Mesendoderm (in vitro differentiated cells): Measurements from ENCODE around the gene MID2.
"Not testable (repeated sequence)": the region's sequence is repeated elsewhere in the genome, so short reads cannot be mapped to it uniquely, and the experiment has no call there.

Experiments
- DNase-seq: peaks from one replicate; pipeline ENCODE4 v3.0.0; 2013
- H2AK5ac ChIP-seq: 2 replicates; pipeline ENCODE4 v1.6.1; 2013; ENCODE audit warnings: low read length, inconsistent platforms
- H2BK120ac ChIP-seq: 2 replicates; pipeline ENCODE4 v1.6.1; 2013; ENCODE audit warnings: low read depth, mild to moderate bottlenecking, low read length, moderate library complexity, mixed read lengths
- H2BK15ac ChIP-seq: replicated peaks from 2 replicates; pipeline ENCODE4 v1.6.1; 2013; ENCODE audit warnings: low read depth, mild to moderate bottlenecking, moderate library complexity
- H2BK5ac ChIP-seq: 2 replicates; pipeline ENCODE4 v1.6.1; 2013; ENCODE audit warnings: low read length, inconsistent platforms
- H3K18ac ChIP-seq: 2 replicates; pipeline ENCODE4 v1.6.1; 2013; ENCODE audit warnings: mild to moderate bottlenecking, low read length, mixed read lengths
- H3K23ac ChIP-seq: one replicate; pipeline ENCODE4 v1.6.1; 2013; ENCODE audit warnings: low read length
- H3K27ac ChIP-seq: 2 replicates; pipeline ENCODE4 v1.5.1; 2013; ENCODE audit warnings: low read depth, mild to moderate bottlenecking, inconsistent platforms, low read length, moderate library complexity
- H3K27me3 ChIP-seq: 2 replicates; pipeline ENCODE4 v1.6.1; 2013; ENCODE audit warnings: low read length, control low read depth, mild to moderate bottlenecking, inconsistent platforms; ENCODE audit not compliant: insufficient read depth, poor library complexity
- H3K36me3 ChIP-seq: 2 replicates; pipeline ENCODE4 v1.6.1; 2013; ENCODE audit warnings: low read length, inconsistent platforms; ENCODE audit not compliant: control insufficient read depth, insufficient read depth
- H3K4ac ChIP-seq: one replicate; pipeline ENCODE4 v1.6.1; 2013; ENCODE audit warnings: low read depth, mild to moderate bottlenecking, low read length, moderate library complexity
- H3K4me1 ChIP-seq: 2 replicates; pipeline ENCODE4 v1.6.1; 2013; ENCODE audit warnings: low read depth, low read length, inconsistent platforms; ENCODE audit not compliant: control insufficient read depth
- H3K4me2 ChIP-seq: 2 replicates; pipeline ENCODE4 v1.6.1; 2013; ENCODE audit warnings: low read length
- H3K4me3 ChIP-seq: 2 replicates; pipeline ENCODE4 v1.5.1; 2013; ENCODE audit warnings: mild to moderate bottlenecking, low read length
- H3K56ac ChIP-seq: one replicate; pipeline ENCODE4 v1.6.1; 2013; ENCODE audit warnings: low read length
- H3K79me1 ChIP-seq: 2 replicates; pipeline ENCODE4 v1.6.1; 2013; ENCODE audit warnings: low read length, inconsistent platforms
- H3K79me2 ChIP-seq: 2 replicates; pipeline ENCODE4 v1.6.1; 2013; ENCODE audit warnings: mild to moderate bottlenecking, low read length; ENCODE audit not compliant: control insufficient read depth, insufficient read depth
- H3K9ac ChIP-seq: 2 replicates; pipeline ENCODE4 v1.6.1; 2013; ENCODE audit warnings: low read length, inconsistent platforms
- H4K5ac ChIP-seq: one replicate; pipeline ENCODE4 v1.6.1; 2013; ENCODE audit warnings: low read length
- H4K8ac ChIP-seq: one replicate; pipeline ENCODE4 v1.6.1; 2013; ENCODE audit warnings: low read depth, mild to moderate bottlenecking, control low read depth, low read length, moderate library complexity
- WGBS: extraction: QIAGEN DNeasy Blood & Tissue Kit; methylation state at CpG from one replicate; pipeline ENCODE4 v1.1.7; 2013; ENCODE audit warnings: low lambda C conversion rate, missing lambda C conversion rate; ENCODE audit not compliant: insufficient coverage; ENCODE audit errors: extremely low coverage; 5-methylcytosine and 5-hydroxymethylcytosine counted together

The MID2 gene

GRCh38 chrX:107857041-107857440 is 31.4 kb downstream of the MID2 start:
- not testable (repeated sequence) for H4K8ac ChIP-seq, H3K79me2 ChIP-seq, H3K4me3 ChIP-seq, H3K9ac ChIP-seq, H3K4me2 ChIP-seq, H3K4me1 ChIP-seq, H3K4ac ChIP-seq, H3K27ac ChIP-seq, H3K18ac ChIP-seq, H3K56ac ChIP-seq, H3K79me1 ChIP-seq, H3K27me3 ChIP-seq, H3K36me3 ChIP-seq, H4K5ac ChIP-seq, H2AK5ac ChIP-seq, H2BK15ac ChIP-seq, H2BK120ac ChIP-seq, DNase-seq, H3K23ac ChIP-seq, H2BK5ac ChIP-seq
- WGBS, result no CpG with 5 or more reads among the region's 5 CpGs

DNA sequence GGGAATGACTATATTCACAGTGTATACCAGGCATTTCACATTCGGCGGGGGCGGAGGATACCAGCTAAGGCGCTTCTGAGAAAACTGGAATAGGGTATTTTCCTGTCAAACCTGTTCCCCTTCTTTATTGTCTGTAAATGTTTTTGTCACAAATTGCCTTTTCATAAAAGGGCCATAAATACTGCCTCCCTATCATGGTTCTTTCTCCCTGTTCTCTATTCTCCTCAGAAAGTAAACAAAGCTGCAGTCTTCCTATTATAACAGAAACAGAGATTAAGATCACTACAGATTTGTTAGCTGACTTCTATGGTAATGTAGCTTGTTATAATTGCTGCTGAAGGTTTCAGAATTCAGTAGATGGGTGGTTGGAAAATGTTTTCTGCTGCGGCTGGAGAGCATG is 32.2 kb downstream of the MID2 start:
- Histone ChIP-seq H3K79me2 (no peaks in the 10 kb centered on the region), H3K36me3 (no peaks in the 10 kb centered on the region), H3K4me3 (no peak overlapping the region), H3K9ac (no peak overlapping the region), H3K23ac (no peak overlapping the region), H3K18ac (no peak overlapping the region), H2BK15ac (no peak overlapping the region), H3K79me1 (no peaks in the 10 kb centered on the region), H3K56ac (no peak overlapping the region), H3K27ac (no peak overlapping the region), H4K8ac (no peak overlapping the region), H2BK5ac (no peak overlapping the region), H2BK120ac (no peak overlapping the region), H3K4me1 (peaks cover 2% of the 10 kb centered on the region), H2AK5ac (no peak overlapping the region), H3K4ac (no peak overlapping the region), H3K27me3 (no peaks in the 10 kb centered on the region), H3K4me2 (no peak overlapping the region), H4K5ac (no peak overlapping the region)
- no peak for DNase-seq
- WGBS, result no CpG with 5 or more reads among the region's 5 CpGs

GRCh38 chrX:107861056-107861455 is 35.4 kb downstream of the MID2 start:
- no peak overlapping the region for H4K5ac ChIP-seq
- H3K27ac ChIP-seq, result no peak overlapping the region
- no peak for DNase-seq
- H2BK120ac ChIP-seq, result no peak overlapping the region
- H3K9ac ChIP-seq, result no peak overlapping the region
- no peaks in the 10 kb centered on the region for H3K79me2 ChIP-seq
- H3K18ac ChIP-seq, result no peak overlapping the region
- H2BK5ac ChIP-seq, result no peak overlapping the region
- no peaks in the 10 kb centered on the region for H3K27me3 ChIP-seq
- no peak overlapping the region for H3K56ac ChIP-seq
- WGBS, result no CpG with 5 or more reads among the region's 4 CpGs
- no peak overlapping the region for H3K4me2 ChIP-seq
- H3K4me3 ChIP-seq, result no peak overlapping the region
- H3K23ac ChIP-seq, result no peak overlapping the region
- H3K36me3 ChIP-seq, result no peaks in the 10 kb centered on the region
- H4K8ac ChIP-seq, result no peak overlapping the region
- no peak overlapping the region for H2AK5ac ChIP-seq
- peaks cover 2% of the 10 kb centered on the region for H3K4me1 ChIP-seq
- H2BK15ac ChIP-seq, result no peak overlapping the region
- H3K4ac ChIP-seq, result no peak overlapping the region
- no peaks in the 10 kb centered on the region for H3K79me1 ChIP-seq

GRCh38 chrX:107871136-107871535 is 45.5 kb downstream of the MID2 start:
- Histone ChIP-seq H2AK5ac (no peak overlapping the region), H3K4ac (no peak overlapping the region), H3K18ac (no peak overlapping the region), H3K36me3 (no peaks in the 10 kb centered on the region), H3K27ac (no peak overlapping the region), H4K8ac (no peak overlapping the region), H3K4me2 (no peak overlapping the region), H3K4me1 (no peaks in the 10 kb centered on the region), H3K23ac (no peak overlapping the region), H2BK120ac (no peak overlapping the region), H3K79me1 (no peaks in the 10 kb centered on the region), H3K79me2 (no peaks in the 10 kb centered on the region), H3K9ac (no peak overlapping the region), H2BK15ac (no peak overlapping the region), H4K5ac (no peak overlapping the region), H2BK5ac (no peak overlapping the region), H3K27me3 (no peaks in the 10 kb centered on the region), H3K56ac (no peak overlapping the region), H3K4me3 (no peak overlapping the region)
- WGBS, result no CpG with 5 or more reads among the region's 6 CpGs
- DNase-seq, result no peak

GRCh38 chrX:107878106-107878505 is 52.4 kb downstream of the MID2 start:
- Histone ChIP-seq H3K79me2 (no peaks in the 10 kb centered on the region), H3K4ac (no peak overlapping the region), H2BK15ac (no peak overlapping the region), H3K36me3 (no peaks in the 10 kb centered on the region), H3K23ac (no peak overlapping the region), H4K5ac (no peak overlapping the region), H3K4me3 (no peak overlapping the region), H3K18ac (no peak overlapping the region), H3K9ac (no peak overlapping the region), H3K4me2 (no peak overlapping the region), H4K8ac (no peak overlapping the region), H2BK5ac (no peak overlapping the region), H2BK120ac (no peak overlapping the region), H3K27me3 (no peaks in the 10 kb centered on the region), H3K4me1 (no peaks in the 10 kb centered on the region), H3K27ac (no peak overlapping the region), H2AK5ac (no peak overlapping the region), H3K56ac (no peak overlapping the region), H3K79me1 (no peaks in the 10 kb centered on the region)
- WGBS, result no CpG with 5 or more reads among the region's 5 CpGs
- DNase-seq, result no peak

DNA sequence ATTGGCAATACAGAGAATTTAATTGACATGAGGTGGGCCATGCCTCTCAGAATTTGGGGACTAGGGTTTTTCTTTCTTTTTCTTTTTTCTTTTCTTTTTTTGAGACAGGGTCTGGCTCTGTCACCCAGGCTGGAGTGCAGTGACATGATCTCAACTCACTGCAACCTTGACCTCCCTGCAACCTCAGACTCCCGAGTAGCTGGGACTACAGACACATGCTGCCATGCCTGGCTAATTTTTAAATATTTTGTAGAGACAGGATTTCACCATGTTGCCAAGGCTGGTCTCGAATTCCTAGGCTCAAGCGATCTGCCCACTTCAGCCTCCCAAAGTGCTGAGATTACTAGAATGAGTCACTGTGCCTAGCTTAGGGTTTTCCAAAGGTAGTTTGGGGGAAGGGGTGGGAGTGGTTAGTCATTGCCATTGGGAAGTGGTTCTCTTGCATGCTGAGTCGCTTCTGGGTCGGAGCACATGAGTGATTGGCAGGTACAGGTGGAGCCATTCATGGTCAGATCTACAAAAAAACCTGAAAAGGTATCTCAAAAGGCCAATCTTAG is 54.5 kb downstream of the MID2 start:
- no peak for DNase-seq
- Histone ChIP-seq H2AK5ac (no peak overlapping the region), H3K79me1 (no peaks in the 10 kb centered on the region), H2BK5ac (no peak overlapping the region), H3K23ac (no peak overlapping the region), H3K4me2 (no peak overlapping the region), H3K18ac (no peak overlapping the region), H4K8ac (no peak overlapping the region), H3K27me3 (no peaks in the 10 kb centered on the region), H2BK120ac (no peak overlapping the region), H3K9ac (no peak overlapping the region), H3K79me2 (no peaks in the 10 kb centered on the region), H3K27ac (no peak overlapping the region), H3K4ac (no peak overlapping the region), H3K4me1 (no peaks in the 10 kb centered on the region), H3K36me3 (no peaks in the 10 kb centered on the region), H4K5ac (no peak overlapping the region), H3K56ac (no peak overlapping the region), H2BK15ac (no peak overlapping the region), H3K4me3 (no peak overlapping the region)
- WGBS, result no CpG with 5 or more reads among the region's 5 CpGs
